Measurements from ENCODE around the gene DIPK1A.

DIPK1A gene

GRCh38 chr1:92949937-92950817 is 11.1 kb downstream of the DIPK1A start:
- DNase-seq, result no peak

- DNase-seq, result no peak
Measured at GRCh38 chr1:92948071-92948470, 13.2 kb downstream of the DIPK1A start.

- DNase-seq, result no peak
Measured at GRCh38 chr1:92945748-92946270, 15.5 kb downstream of the DIPK1A start.

- no peak for DNase-seq
Measured at GRCh38 chr1:92944901-92945747, 16.1 kb downstream of the DIPK1A start.

GRCh38 chr1:92943502-92943847 is 17.8 kb downstream of the DIPK1A start:
- DNase-seq, result no peak

- DNase-seq, result no peak
Measured at GRCh38 chr1:92940541-92940940, 20.7 kb downstream of the DIPK1A start.

- no peak for DNase-seq
Measured at GRCh38 chr1:92937731-92938130, 23.5 kb downstream of the DIPK1A start.

- no peak for DNase-seq
Measured at GRCh38 chr1:92936865-92937264, 24.4 kb downstream of the DIPK1A start.

- peak; percentile 65 for DNase-seq
Measured at GRCh38 chr1:92934395-92935378, 26.6 kb downstream of the DIPK1A start.

GRCh38 chr1:92933459-92933858 is 27.8 kb downstream of the DIPK1A start:
- DNase-seq, result no peak

- no peak for DNase-seq
Measured at GRCh38 chr1:92931691-92932090, 29.6 kb downstream of the DIPK1A start.

GRCh38 chr1:92929461-92929860 is 31.8 kb downstream of the DIPK1A start:
- DNase-seq, result no peak

- DNase-seq, result no peak
Measured at GRCh38 chr1:92927870-92928269, 33.4 kb downstream of the DIPK1A start.

GRCh38 chr1:92926873-92927272 is 34.4 kb downstream of the DIPK1A start:
- no peak for DNase-seq

- DNase-seq, result no peak
Measured at GRCh38 chr1:92924501-92924900, 36.8 kb downstream of the DIPK1A start.

- DNase-seq, result no peak
Measured at GRCh38 chr1:92923664-92924063, 37.6 kb downstream of the DIPK1A start.

- DNase-seq, result no peak
Measured at GRCh38 chr1:92922356-92923035, 38.8 kb downstream of the DIPK1A start.

- no peak for DNase-seq
Measured at GRCh38 chr1:92921031-92922023, 39.9 kb downstream of the DIPK1A start.

GRCh38 chr1:92916899-92917298 is 44.4 kb downstream of the DIPK1A start:
- DNase-seq, result no peak

- no peak for DNase-seq
Measured at GRCh38 chr1:92915547-92915946, 45.7 kb downstream of the DIPK1A start.
